SK-N-MC (cell line): Measurements from ENCODE around the gene PRAME.
"Not testable (repeated sequence)": the region's sequence is repeated elsewhere in the genome, so short reads cannot be mapped to it uniquely, and the experiment has no call there.

Experiments
- DNase-seq: peaks from one replicate; pipeline ENCODE4 v3.0.0-alpha.2; 2011; ENCODE audit warnings: low read depth, low spot score
- H3K27ac ChIP-seq: fragments of 200-600 bp; sonication (generic); 2 replicates; pipeline ENCODE4 v1.5.1; 2016; ENCODE audit warnings: mixed run types
- H3K36me3 ChIP-seq: fragments of 200-600 bp; sonication (generic); 2 replicates; pipeline ENCODE4 v1.6.1; 2017; ENCODE audit warnings: antibody characterized with exemption, low read length, mixed read lengths; ENCODE audit not compliant: insufficient read depth
- H3K4me3 ChIP-seq: fragments of 200-600 bp; sonication (generic); 2 replicates; pipeline ENCODE4 v1.5.1; 2016
- H3K9ac ChIP-seq: fragments of 200-600 bp; sonication (generic); 2 replicates; pipeline ENCODE4 v1.8.0; 2017; ENCODE audit warnings: mixed run types, mixed read lengths; ENCODE audit not compliant: insufficient read length
- H3K9me3 ChIP-seq: fragments of 200-600 bp; sonication (generic); 2 replicates; pipeline ENCODE4 v1.6.1; 2017; ENCODE audit warnings: low read depth, mild to moderate bottlenecking, antibody characterized with exemption, low read length, moderate library complexity, mixed read lengths
- EZH2 ChIP-seq: fragments of 200-600 bp; sonication (generic); IDR thresholded peaks from one replicate; pipeline ENCODE4 v1.6.1; 2017; ENCODE audit warnings: antibody characterized with exemption
- FOXP2 ChIP-seq: optimal IDR thresholded peaks from 2 replicates; pipeline ENCODE3; 2011; ENCODE audit warnings: mild to moderate bottlenecking, moderate library complexity; ENCODE audit not compliant: insufficient read depth; ENCODE audit errors: extremely low read length, control extremely low read depth
- POLR2AphosphoS5 ChIP-seq: IDR thresholded peaks from 2 replicates; pipeline ENCODE4 v1.6.1; 2012; ENCODE audit warnings: mild to moderate bottlenecking, low read depth, low read length, borderline replicate concordance

The PRAME gene

GRCh38 chr22:22558972-22559603 lies at the start of gene PRAME:
Gene PRAME, minus strand, starts transcription at chr22:22559265. Its CDS starts 2,433 bp downstream, at chr22:22556832.
- peak; percentile 42 for DNase-seq
- Histone ChIP-seq H3K9ac (peak within 1 kb of the TSS; percentile 79), H3K4me3 (peak within 1 kb of the TSS; percentile 84), H3K9me3 (no peaks in the 10 kb centered on the region), H3K27ac (peak within 1 kb of the TSS; percentile 68; the same call in 1 of the 2 replicates), H3K36me3 (peaks cover 7% of the 10 kb centered on the region; the same call in 1 of the 2 replicates)
- TF ChIP-seq POLR2AphosphoS5 (peak; percentile 21; the same call in 1 of the 2 replicates), FOXP2 (no peak)

DNA sequence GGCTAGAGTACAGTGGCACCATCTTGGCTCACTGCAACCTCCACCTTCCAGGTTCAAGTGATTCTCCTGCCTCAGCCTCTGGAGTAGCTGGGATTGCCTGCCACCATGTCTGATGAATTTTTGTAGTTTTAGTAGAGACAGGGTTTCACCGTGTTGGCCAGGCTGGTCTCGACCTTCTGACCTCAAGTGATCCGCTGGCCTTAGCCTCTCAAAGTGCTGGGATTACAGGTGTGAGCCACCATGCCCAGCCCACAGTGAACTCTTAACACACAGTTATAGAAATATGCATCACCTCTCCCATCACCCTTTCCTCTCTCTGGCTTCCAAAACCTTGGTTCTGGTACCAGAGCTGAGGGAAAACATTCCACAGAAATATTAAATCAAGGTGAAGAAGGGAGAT lies 49.0 kb upstream of the PRAME start:
- H3K9me3 ChIP-seq, DNase-seq, H3K9ac ChIP-seq, H3K36me3 ChIP-seq, H3K27ac ChIP-seq, H3K4me3 ChIP-seq: not testable (repeated sequence)

DNA sequence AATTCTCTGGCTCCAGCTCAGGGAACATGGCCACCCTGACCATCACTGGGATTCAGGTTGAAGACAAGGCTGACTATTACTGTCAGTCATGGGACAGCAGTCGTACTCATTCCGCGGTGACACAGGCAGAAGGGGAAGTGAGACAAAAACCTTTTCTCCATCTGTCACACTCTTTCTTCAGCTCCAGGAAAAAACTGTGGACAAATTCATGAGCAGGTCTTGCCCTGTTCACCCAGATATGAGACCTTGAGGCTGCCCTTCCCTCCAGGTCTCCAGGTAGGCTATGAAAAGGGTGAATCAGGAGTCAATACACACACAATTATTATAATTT lies 46.0 kb upstream of the PRAME start:
- no peak overlapping the region for H3K9ac ChIP-seq
- no peak overlapping the region for H3K4me3 ChIP-seq
- DNase-seq, result no peak
- no peak overlapping the region for H3K27ac ChIP-seq
- no peaks in the 10 kb centered on the region for H3K9me3 ChIP-seq
- H3K36me3 ChIP-seq, result no peaks in the 10 kb centered on the region
- TF ChIP-seq EZH2, result no peak
- TF ChIP-seq FOXP2, result no peak
- no peak for TF ChIP-seq POLR2AphosphoS5

DNA sequence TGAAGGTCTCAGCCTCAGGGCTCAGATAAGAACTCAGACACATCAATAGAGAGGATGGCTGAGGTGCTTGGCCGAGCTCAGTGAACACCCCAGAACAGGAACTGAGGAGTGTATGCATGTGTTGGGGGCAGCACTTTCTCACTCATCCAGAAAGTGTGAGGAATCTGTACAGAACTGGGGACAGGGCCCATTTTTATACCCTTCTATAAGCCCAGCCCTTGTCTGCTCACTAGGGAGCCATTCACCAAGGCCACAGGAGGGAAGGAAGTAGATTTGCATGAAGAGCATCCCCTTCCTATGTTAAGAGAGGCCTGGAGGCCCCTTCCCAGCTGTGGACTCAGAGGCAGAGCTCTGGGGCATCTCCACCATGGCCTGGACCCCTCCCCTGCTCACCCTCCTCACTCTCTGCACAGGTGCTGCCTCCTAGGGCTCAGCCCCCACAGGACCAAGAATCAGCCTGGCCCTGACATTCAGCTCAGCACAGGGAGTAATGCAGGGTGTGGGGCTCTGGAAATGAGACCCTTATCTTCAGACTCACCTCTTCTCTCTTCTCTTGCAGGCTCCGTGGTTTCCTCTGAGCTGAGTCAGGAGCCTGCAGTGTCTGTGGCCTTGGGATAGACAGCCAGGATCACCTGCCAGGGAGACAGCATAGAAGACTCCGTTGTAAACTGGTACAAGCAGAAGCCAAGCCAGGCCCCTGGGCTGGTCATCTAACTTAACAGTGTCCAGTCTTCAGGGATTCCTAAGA lies 45.4 kb upstream of the PRAME start:
- no peak overlapping the region for H3K4me3 ChIP-seq
- no peaks in the 10 kb centered on the region for H3K36me3 ChIP-seq
- no peaks in the 10 kb centered on the region for H3K9me3 ChIP-seq
- DNase-seq, result no peak
- H3K9ac ChIP-seq, result no peak overlapping the region
- TF ChIP-seq FOXP2, result no peak
- TF ChIP-seq EZH2, result no peak
- no peak for TF ChIP-seq POLR2AphosphoS5
- H3K27ac ChIP-seq, result no peak overlapping the region

GRCh38 chr22:22603470-22603947 lies 44.4 kb upstream of the PRAME start:
- no peak overlapping the region for H3K4me3 ChIP-seq
- no peaks in the 10 kb centered on the region for H3K36me3 ChIP-seq
- no peak for DNase-seq
- TF ChIP-seq FOXP2 (no peak), EZH2 (no peak), POLR2AphosphoS5 (no peak)
- no peak overlapping the region for H3K27ac ChIP-seq
- no peak overlapping the region for H3K9ac ChIP-seq
- no peaks in the 10 kb centered on the region for H3K9me3 ChIP-seq

DNA sequence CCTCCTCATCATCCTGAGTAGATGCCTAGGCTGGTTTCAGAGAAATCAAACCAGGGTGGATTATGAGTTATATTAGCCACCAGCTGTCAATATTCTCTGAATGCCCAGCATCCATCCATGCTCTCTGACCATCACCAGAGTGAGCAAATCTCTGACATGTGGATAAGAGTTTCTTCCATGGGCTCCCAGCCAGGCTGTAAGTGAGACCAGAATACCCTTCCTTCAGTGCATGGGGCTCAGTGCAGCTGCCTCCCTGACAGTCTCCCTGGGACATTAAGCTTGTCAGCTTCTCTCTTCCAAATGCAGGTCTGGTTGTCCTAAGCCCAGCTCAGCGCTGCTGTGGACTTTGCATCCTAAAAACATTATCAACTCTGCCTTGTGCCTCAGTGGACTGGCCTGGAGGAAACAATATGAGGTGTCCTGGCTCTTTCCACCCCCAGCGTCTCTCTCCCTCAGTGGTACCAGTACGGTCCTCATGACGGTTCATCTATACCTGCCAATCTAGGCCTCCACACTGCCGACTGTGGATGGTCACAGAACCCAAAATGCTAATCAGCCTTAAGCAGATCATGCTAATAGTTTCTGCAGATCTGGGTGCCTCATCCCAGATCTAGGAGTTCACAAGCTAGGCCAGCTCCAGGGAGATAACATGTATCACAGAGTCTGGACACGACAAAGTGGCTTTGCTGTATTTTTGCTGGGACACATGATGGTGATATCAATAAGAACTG lies 41.6 kb upstream of the PRAME start:
- DNase-seq, result no peak
- TF ChIP-seq EZH2 (no peak), FOXP2 (no peak), POLR2AphosphoS5 (no peak)
- no peak overlapping the region for H3K9ac ChIP-seq

GRCh38 chr22:22599248-22599647 lies 40.2 kb upstream of the PRAME start:
- DNase-seq, result no peak
- no peak for TF ChIP-seq EZH2
- no peak for TF ChIP-seq POLR2AphosphoS5
- TF ChIP-seq FOXP2, result no peak
- H3K9ac ChIP-seq, result no peak overlapping the region

More for the DNA sequence above, 41.6 kb upstream of the PRAME start:
- no peaks in the 10 kb centered on the region for H3K9me3 ChIP-seq
- H3K27ac ChIP-seq, result no peak overlapping the region
- no peak overlapping the region for H3K4me3 ChIP-seq
- H3K36me3 ChIP-seq, result no peaks in the 10 kb centered on the region

DNA sequence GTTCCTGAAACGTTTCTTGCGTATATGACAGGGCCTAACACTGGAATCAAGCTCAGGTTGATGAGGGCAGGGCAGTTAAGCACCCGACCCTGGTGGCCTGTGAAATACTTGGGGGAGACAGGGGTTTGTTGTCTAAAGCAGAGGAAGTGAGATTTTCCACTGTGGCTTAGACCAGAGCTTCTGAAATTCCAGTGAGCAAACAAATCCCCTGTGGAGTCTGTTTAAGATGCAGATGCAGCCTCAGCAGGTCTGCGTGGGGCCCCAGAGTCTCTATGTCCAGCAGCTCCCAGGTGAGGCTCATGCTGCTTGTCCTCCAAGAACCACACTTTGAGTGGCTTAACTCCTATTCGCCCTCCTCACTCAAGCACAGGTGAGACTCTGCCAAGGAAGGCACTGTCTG lies 39.1 kb upstream of the PRAME start:
- H3K9ac ChIP-seq, result no peak overlapping the region
- TF ChIP-seq POLR2AphosphoS5 (no peak), FOXP2 (no peak), EZH2 (no peak)
- no peaks in the 10 kb centered on the region for H3K9me3 ChIP-seq
- no peak overlapping the region for H3K27ac ChIP-seq
- DNase-seq, result no peak
- H3K36me3 ChIP-seq, result no peaks in the 10 kb centered on the region
- H3K4me3 ChIP-seq, result no peak overlapping the region

More at GRCh38 chr22:22599248-22599647, 40.2 kb upstream of the PRAME start:
- H3K27ac ChIP-seq, result no peak overlapping the region
- H3K36me3 ChIP-seq, result no peaks in the 10 kb centered on the region
- H3K9me3 ChIP-seq, result no peaks in the 10 kb centered on the region
- no peak overlapping the region for H3K4me3 ChIP-seq
